Endometrial microvascular endothelial cells (primary cell): ENCODE measurements around the gene ZNF385A. TPM values are rescaled to one million over a fixed set of nuclear protein-coding genes. Genes with fewer than 3 reads are reported as not detected.

Source experiments
- total RNA-seq: library from RNA; depleted of rRNA; stranded (reverse); fragments of >200 nt; gene quantifications from one replicate; pipeline ENCODE4 v1.2.3, GENCODE V29; 2015; ENCODE audit errors: inconsistent ontology term

ZNF385A gene
- total RNA-seq, 1 donor from 2014 or later, result 0.65 TPM

Other genes with a start within 250 kb of the ZNF385A start
- 72.7 TPM for gene SMUG1, start 195.7 kb downstream of the ZNF385A start, total RNA-seq
- 57.1 TPM for gene CBX5, start 104.6 kb downstream of the ZNF385A start, total RNA-seq
- gene HNRNPA1, start 104.0 kb downstream of the ZNF385A start, total RNA-seq, result 737 TPM
- gene NFE2, start 83.7 kb downstream of the ZNF385A start, total RNA-seq, result not detected
- 178 TPM for gene COPZ1, start 59.6 kb downstream of the ZNF385A start, total RNA-seq
- not detected for gene GPR84, start 20.2 kb downstream of the ZNF385A start, total RNA-seq
- gene ITGA5, start 34.5 kb upstream of the ZNF385A start, total RNA-seq, result 1,308 TPM
- 0.56 TPM for gene GTSF1, start 88.9 kb upstream of the ZNF385A start, total RNA-seq
- gene NCKAP1L, start 113.0 kb upstream of the ZNF385A start, total RNA-seq, result 0.65 TPM
- not detected for gene PDE1B, start 164.9 kb upstream of the ZNF385A start, total RNA-seq
- not detected for gene PPP1R1A, start 203.9 kb upstream of the ZNF385A start, total RNA-seq